HG02642 (cell line): ENCODE measurements around the gene CACNA1C.

Source experiments
- ATAC-seq: cut with Tn5 transposase; IDR thresholded peaks from one replicate; pipeline ENCODE4 v1.9.1; 2021; ENCODE audit warnings: mild to moderate bottlenecking; ENCODE audit not compliant: unreplicated experiment, poor library complexity

Gene CACNA1C

DNA sequence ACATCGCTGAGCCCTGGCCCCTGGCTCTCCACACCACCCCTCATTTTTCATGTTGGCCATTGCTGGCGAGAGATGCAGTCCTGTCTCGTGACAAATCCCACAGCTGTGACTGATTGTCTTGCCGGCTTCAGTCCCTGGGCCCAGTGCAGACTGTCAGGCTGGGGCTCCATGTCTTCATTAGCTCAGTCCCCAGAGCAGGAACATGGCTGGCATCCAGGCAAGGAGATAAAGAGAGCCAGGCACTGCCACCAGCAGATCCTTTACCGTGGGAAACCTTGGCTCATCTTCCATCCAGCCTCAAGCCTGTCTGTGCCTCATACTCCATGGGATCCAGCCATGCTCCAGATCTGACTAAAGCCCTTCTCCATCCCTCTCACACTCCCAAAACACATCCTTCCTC, 457.3 kb downstream of the CACNA1C start:
- no peak for ATAC-seq

DNA sequence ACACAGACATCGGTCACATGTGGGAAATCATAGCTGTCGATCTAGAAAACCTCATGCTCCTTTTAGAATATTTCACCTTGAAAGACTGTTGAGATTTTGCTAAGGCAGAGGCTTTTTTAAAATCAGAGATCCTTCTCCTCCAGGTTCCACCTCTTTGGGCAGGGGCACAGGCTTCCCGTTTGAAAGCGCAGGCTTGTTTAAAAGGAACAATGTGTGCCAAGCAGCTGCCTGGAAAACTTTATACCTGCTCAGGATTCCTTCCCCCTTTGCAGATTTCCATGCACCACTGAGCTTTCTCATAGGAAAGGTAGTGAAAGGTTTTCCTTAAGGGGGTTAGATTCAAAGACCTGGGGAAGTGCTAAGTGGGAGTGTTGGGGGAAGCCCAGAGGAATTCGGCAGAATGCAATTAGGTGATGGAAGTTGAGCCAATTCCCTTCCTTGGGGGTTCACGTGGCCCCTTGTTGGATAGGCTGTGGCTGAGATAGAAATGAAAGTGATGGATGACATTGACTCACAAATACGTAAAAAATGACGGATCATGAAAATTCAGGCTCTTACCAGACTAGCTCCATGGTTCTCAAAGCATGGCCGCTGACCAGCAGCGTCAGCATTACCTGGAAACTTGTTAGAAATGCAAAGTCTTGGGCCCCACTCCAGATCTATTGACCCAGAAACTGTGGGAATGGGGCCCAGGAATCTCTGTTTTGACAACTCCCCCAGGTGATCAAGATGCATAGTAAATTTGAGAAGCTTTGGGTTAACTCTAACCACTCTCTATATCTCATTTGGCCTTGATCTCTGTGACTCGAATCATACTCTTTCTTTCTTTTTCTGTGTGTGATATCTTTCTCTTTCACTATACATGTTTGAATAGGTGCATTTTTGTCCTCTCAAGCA, 460.6 kb downstream of the CACNA1C start:
- no peak for ATAC-seq

DNA sequence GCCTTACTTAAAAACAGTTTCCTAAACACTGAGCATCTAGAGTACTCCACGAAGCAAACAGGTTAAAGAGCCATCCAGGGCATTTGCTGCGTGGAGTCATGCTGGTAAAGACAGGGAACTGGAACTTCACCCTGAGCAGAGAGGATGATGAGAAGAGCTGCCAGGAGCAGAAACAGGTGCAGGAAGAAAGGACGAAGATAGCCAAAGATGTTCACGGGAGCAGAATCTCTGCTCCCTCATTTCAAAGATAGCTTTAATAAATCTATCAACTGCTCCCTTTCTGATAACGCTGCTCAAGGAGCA, 461.2 kb downstream of the CACNA1C start:
- no peak for ATAC-seq

DNA sequence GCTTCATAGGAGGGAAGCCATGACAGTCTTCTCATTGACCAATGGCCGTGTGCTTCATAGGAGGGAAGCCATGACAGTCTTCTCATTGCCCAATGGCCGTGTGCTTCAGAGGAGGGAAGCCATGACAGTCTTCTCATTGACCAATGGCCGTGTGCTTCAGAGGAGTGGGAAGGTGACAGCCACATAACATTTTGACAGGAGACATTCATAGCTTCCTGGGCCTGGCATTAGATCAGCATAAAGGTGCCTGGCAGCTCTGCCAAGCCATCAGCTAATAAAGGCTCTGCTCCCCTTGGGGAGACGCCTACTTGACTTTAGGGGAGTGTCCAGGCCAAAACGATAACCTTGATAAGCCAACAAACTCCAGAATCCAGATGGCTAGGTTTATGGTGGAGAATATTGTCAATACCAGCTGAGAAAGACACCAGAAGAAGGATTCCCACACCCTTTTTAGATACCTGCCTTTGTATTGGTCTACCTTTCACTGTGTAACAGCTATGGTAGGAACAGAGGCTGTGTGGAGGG, 468.0 kb downstream of the CACNA1C start:
- ATAC-seq = no peak

DNA sequence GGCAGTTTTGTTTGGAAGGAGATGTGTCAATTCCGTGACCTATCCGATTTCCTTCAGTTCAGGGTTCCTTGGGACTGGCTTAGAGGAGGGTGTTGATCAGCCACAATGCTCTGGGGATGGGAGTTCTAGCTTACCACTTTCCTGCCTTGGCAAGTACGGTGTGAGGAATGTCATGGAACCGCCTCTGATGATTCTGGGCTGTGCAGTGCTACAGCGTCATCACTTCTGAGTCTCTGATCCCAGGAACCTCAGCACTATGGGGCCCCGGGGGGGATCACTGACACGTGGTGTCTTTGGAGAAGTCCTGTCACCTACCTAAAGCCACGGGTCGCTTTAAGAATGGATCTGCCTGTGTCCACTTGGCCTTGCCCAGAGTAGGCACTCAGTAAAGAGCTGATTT, 470.5 kb downstream of the CACNA1C start:
- no peak for ATAC-seq

DNA sequence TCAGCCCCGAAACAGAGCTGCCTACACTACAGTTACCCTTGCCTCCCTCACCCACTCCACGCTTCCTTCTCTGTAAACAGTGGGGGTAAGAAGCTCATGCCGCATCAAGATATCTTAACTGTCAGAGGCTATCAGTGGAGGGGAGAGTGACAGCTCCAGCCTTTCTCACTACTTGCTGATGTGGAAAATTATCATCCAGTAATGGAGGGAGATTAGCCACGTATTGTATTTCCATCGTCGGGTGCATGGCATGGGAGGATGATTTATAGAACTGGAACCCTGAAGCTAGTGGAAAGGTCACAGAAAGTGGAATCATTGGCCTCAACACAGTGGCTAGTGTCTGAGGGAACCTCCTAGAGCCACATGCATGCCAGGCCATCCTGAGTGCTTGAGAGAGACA, 471.1 kb downstream of the CACNA1C start:
- no peak for ATAC-seq

DNA sequence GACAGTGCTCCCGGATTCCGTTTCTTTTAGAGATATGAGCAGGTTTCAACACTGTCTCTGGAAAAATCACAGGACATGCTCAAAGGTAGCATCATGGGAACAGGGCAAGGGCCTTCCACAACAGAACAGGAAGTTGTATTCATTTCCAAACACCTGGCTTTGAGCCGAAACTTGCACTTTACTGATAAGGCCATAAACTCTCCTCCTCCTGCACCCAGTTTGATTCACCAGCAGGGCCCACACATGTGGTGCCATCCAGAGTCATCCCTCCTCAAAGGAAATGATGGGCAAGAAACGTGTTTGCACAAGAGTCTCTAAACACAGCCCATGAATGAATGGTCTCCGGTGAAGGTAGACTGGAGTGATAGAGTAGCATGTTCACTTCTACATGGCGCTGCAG, 473.6 kb downstream of the CACNA1C start:
- ATAC-seq = no peak

DNA sequence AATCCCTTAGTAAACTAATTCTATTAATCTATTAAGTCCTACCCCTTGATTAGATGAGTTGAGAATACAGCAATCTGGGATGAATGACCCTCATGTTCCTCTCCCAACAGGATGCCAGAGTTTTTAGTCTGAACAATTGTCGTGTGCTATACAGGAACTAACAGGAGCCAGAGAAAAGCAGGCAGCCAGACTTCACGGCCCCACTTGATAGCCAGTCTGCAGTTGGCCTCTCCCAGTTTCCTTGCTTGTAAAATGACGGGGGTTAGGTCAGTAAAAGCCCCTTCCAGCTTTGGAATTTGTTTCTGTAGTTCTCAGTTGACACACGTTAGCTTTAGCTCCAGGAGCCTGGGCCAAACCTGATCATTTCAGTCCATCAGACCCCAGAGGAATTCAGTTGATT, 475.2 kb downstream of the CACNA1C start:
- no peak for ATAC-seq

DNA sequence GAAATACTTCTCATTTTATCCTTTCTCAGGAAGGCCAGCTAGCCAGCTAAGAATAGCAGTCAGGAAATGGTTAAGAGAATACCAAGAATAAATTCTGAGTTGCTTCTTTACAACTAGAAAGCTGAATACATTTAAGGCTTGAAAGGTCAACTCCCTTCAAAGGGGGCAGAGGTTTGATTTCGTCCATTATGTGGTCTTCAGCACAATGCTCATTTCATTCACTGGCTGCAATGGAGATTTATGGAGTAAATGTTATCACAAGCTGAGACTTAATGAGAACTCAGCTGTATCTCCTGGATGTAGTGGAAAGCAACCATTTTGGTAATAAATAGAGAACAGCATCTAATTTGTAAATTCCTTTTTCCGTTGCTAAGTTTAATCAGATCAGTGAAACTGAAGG, 477.0 kb downstream of the CACNA1C start:
- no peak for ATAC-seq

DNA sequence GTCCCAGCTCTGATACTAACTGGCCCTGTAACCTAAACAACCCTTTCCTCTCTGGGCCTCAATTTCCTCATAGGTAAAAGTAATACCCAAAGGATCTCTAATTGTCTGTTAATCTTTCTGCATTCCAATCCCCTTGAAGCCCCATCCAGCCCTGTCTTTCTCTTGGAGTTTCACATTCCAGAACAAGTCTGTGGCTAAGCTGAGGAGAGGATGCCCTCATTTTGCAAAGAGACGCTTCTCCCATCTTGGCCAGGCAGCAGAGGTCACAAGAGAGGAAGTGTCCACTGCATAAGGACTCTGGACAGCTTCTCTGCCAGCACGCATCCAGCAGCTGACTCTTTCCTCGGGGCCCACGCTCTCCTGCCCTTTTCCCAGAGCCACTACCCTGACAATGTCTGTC, 478.6 kb downstream of the CACNA1C start:
- ATAC-seq = no peak

DNA sequence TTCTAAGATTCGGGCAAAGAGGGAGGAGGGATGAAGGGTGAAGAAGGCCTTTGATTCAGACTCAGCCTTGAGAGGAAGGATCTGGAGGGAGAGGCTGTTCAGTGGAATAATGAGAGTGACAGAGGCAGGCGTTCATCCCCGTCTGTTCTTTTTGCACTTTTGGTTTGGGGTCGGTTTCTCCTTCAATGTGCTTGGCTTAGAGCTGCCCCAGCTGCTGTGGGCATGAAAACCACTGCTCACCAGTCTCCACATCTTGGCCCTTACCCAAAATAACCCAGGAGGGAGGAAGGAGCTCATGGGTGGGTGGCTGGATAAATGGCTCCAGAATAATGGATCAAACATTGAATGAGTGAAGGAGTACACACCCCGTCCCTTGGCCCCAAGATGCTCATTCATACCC, 480.2 kb downstream of the CACNA1C start:
- ATAC-seq = no peak

DNA sequence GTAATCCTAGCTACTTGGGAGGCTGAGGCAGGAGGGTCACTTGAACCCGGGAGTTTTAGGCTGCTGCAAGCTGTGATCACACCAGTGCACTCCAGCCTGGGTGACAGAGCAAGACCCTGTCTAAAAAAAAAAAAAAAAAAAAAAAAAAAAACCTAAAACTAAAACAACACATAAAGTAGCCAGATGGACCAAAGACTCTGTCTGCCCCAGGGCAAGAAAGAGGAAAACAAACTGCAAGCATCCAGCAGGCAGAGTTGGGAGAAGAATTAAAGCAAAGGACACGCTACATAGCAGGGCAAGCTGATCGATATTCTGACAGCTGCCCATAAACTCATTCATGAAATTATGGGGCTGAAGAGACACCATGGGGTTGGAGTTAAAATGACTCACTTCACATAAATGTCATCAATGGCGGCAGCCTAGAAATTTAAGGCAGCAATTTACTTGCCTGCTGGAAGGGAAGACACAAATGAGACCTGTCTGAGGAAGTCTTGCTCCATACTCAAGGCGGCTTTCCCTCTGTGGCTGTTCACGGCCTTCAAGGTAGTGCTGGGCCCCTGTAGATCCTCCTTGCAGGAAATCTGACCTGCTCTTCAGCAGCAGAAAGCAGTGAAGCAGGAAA, 482.9 kb downstream of the CACNA1C start:
- no peak for ATAC-seq

DNA sequence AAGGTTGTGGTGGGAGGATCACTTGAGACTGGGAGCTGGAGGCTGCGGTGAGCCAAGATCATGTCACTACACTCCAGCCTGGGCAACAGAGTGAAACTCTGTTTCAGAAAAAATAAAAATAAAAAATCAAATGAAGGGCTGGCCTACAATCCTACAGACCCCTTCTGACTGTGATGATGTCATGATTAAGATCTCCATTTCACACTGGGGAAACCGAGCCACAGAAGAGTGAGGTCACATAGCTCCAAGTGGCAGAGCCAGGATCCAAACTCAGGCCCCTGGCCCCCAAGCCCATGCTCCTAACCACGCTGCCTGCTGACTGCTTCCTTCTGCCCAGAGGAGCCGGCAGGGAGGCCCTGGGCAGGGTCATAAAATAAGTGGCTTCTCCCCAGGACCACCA, 483.9 kb downstream of the CACNA1C start:
- no peak for ATAC-seq

DNA sequence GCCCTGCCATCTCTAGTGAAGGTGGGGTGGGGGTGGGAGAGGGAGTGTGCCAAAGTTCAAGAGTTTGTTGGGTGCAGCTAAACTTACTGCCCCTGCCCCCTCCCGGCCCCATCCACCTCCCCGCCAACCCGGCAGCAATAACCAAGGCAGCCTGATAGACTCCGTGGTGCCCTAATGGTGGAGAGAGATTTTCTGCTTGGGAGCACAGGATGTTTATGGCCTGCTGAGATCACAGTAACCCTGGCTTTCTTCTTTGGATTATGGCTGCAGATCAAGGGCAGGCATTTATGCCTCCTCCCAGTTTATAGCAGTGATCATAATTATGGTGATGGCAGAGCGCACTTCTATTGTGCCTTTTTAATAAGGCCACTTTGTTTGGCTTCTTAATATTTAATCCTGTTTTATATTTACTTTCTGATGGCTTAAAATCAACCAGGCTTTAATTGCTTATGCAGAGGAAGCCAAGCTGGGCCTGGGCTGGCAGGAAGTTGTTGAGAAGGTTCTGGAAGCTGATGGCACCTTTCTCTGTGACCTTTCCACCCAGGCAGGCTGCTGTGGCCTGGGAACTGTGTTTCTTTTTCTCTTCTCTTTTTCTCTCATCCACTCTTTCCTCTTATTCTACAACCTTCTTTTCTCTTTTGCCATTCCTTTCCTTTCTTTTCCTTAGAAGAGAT, 485.2 kb downstream of the CACNA1C start:
- ATAC-seq = no peak

DNA sequence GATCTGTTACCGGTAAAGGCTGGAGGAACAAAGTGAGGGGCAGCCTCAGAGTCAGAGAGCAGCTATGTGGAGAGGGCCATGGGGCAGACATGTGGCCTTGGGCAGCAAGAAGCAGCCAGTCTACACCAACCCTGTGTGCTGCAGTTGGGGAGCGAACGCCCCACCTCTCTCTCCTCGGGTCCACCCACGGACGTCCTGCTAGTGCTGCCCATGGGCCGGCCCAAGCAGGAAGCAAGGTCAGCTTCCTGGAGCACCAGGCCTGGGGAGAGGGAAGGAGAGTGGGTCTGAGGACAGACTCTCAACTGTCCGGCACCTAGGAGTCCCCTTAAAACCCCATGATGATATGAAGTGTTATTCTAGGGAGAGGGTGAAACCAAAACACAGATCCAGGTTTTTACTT, 487.2 kb downstream of the CACNA1C start:
- ATAC-seq = no peak

DNA sequence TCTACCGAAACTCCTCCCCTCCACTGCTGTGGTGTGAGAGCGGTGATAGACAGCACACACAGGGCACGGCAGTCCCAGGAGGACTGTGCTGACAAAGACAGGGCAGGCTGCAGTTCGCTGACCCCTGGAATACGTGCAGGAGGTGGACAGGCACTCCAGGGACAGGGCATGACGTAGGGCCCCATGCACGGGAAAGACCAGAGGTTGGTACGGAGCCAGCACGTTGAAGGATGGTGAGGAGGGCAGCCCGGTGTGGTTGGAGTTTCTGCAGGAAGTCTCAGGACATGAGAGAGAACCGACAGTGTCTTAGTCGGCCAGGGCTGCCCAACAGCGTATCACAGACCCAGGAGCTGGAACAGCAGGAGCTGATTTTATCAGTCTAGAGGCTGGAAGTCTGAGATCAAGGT, 487.8 kb downstream of the CACNA1C start:
- ATAC-seq = no peak

DNA sequence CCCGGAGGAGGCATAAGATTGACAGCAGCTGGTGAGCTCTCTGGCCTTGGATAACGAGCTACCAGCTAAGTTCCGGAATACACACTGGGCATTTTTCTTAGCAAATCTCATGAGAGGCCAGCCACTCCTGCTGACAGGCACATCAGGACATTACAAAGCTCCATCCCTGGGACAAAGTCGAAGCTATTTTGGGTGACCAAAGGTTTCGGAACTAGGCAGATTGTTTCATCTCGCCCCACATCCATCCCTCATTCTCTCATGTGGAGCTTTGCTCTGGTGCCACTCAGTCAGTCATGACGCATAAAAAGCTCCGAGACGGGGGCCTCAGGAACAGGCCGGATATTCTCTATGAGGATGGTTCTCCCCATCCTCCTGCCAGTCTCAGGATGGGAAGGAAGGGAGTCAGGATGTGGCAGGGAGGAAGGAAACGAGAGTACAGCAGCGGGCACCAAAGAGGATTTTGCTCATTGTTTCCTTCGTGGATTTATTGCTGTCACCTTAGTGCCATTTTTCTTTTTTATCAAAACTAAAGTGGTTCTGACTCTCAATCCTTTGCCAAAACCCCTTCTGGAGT, 488.9 kb downstream of the CACNA1C start:
- no peak for ATAC-seq

DNA sequence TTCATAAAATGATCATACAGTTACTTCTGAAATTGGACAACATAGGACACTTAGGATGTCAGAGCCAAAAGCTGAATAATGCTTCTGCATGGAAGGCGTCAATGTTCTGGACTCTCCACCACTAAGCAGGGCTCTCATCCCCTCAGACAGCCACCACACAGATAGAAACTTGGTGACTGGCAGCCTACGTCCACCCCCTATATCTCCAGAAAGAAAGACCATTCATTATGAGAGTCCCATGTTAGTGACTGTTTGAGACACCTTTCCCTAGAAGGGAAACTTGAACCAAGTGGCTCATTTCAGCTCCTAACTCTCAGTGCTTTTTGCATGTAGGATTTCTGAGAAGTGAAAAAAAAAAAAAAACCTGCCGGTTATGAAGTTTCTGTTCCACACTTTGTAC, 491.0 kb downstream of the CACNA1C start:
- ATAC-seq = no peak

DNA sequence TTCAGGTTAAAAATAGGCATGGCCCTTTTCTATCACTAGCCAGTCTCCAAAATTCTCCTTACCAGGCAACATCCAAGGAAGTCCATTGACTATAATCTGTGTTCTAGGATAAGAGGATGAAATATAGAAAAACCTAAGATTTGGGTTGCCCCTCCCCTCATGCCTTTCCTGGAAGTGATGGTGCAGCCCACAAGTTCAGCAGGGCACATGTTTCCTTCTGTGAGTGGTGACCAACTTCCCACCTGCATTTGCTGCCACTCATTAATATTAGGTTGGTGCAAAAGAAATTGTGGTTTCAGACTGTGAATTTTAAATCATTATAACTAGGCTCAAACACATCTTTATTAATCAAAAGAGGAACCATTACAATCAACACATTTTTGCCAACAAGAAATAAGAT, 491.4 kb downstream of the CACNA1C start:
- no peak for ATAC-seq

DNA sequence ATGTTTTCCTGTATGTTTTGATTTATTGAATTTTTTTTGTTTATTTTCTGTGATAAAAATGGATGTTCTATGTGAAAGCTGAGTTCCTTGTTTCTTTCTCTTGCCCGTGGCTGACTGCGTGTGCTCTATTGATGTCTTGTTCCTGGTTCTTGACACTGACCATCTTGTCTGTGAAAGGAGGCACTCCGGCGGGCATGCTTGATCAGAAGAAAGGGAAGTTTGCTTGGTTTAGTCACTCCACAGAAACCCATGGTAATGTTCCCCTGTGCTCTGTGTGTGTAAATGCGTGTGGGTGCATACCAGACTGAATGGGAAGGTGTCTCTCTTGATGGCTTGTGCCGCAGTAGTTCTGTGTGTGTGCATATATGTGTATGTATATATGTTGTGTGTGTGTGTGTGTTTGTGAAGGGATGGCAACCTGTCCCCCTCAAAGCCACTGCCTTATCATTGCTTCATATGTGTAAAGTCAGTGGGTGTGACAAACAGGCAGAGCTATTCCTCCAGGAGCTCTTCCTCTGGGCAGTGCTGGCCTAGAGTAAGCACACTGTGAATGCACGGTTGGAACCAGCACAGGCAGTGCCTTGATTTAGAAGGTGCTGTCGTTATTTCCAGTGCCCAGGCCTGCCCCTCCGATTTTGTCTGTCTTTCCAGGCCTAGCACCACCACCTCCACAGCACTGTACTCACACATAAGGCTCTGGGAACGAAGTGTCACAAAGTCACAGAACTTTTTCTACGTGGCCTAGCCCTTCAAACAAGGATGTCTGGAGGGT, 494.7 kb downstream of the CACNA1C start:
- ATAC-seq = no peak
